Measurements from ENCODE around the gene ABAT. TPM values are rescaled to one million over a fixed set of nuclear protein-coding genes. Genes with fewer than 3 reads are reported as not detected.

Gene ABAT
- total RNA-seq, 1 donor from 2014 or later: 21.4 TPM

DNA sequence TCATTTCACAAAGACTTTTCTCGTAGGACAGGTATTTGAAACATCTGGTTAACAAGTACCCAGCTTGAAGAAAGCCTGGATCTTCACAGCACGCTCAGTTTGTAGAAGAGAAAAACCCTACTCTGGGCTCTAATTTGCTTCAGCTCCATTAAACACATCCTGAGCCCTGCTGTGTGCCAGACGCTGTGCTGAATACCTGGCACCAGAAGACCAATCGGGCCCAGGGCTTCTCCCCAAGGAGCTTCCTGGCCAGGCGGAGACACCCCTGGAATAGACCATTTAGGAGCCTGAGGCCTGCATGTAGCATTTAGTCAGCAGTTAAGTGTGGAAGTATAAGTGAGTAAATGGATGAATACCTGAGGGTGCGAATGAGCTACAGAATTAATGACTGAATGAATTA is 8.9 kb upstream of the ABAT start:
- no peaks in the 10 kb centered on the region for H3K9me3 Mint-ChIP-seq
- TF ChIP-seq, protein P1, sequence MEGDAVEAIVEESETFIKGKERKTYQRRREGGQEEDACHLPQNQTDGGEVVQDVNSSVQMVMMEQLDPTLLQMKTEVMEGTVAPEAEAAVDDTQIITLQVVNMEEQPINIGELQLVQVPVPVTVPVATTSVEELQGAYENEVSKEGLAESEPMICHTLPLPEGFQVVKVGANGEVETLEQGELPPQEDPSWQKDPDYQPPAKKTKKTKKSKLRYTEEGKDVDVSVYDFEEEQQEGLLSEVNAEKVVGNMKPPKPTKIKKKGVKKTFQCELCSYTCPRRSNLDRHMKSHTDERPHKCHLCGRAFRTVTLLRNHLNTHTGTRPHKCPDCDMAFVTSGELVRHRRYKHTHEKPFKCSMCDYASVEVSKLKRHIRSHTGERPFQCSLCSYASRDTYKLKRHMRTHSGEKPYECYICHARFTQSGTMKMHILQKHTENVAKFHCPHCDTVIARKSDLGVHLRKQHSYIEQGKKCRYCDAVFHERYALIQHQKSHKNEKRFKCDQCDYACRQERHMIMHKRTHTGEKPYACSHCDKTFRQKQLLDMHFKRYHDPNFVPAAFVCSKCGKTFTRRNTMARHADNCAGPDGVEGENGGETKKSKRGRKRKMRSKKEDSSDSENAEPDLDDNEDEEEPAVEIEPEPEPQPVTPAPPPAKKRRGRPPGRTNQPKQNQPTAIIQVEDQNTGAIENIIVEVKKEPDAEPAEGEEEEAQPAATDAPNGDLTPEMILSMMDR (IDR thresholded peaks at IDR 0.05; ENCODE audit: unreplicated experiment): no peak
- H3K27me3 Mint-ChIP-seq (ENCODE audit: low read depth): no peaks in the 10 kb centered on the region
- no peaks in the 10 kb centered on the region for H3K4me1 Mint-ChIP-seq
- no peaks in the 10 kb centered on the region for H3K36me3 Mint-ChIP-seq
- no peak overlapping the region for H3K4me3 Mint-ChIP-seq
- H3K27ac Mint-ChIP-seq: no peak overlapping the region
- DNase-seq (ENCODE audit: low spot score in 2 of 2, unreplicated experiment in 2 of 2): no peak

DNA sequence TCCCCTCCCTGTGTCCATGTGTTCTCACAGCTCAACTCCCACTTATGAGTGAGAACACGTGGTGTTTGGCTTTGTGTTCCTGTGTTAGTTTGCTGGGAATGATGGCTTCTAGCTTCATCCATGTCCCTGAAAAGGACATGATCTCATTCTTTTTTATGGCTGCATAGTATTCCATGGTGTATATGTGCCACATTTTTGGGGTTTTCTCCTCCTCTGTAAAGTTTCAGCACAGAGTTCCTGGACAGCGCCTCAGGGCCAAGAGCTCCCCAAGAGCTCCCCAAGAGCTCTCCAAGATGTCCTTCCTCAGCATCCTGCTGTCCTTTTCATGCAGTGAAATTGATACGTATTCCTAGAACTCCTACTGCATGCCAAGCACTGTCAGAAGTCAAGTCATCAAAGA is 6.9 kb upstream of the ABAT start:
- TF ChIP-seq, protein P1 (IDR thresholded peaks at IDR 0.05; ENCODE audit: unreplicated experiment): no peak
- H3K4me1 Mint-ChIP-seq: no peaks in the 10 kb centered on the region
- no peak overlapping the region for H3K4me3 Mint-ChIP-seq
- H3K36me3 Mint-ChIP-seq: no peaks in the 10 kb centered on the region
- no peak for DNase-seq (ENCODE audit: low spot score in 2 of 2, unreplicated experiment in 2 of 2)
- no peaks in the 10 kb centered on the region for H3K27me3 Mint-ChIP-seq (ENCODE audit: low read depth)
- no peak overlapping the region for H3K27ac Mint-ChIP-seq
- no peaks in the 10 kb centered on the region for H3K9me3 Mint-ChIP-seq

DNA sequence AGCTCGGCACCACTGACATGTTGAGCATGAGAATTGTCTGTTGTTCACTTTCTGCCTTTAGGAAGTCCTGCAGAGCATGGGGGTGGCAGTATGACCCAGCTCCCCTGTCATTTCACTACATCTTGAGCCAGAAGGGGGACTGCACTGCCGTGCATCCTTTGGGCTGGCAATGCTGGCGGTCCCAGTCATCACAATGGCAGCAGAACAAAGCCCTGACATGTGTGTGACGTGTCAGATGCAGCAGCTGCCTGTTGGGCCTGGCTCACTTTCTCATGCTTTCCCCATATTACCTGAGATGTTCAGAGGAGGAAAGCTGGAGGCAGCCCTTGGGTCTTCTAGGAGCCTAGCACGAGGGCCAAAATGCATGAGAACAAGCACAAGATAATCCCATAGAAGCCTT is 6.3 kb upstream of the ABAT start:
- Mint-ChIP-seq H3K36me3 (no peaks in the 10 kb centered on the region), H3K4me3 (no peak overlapping the region), H3K27me3 (ENCODE audit: low read depth) (no peaks in the 10 kb centered on the region), H3K27ac (no peak overlapping the region), H3K9me3 (no peaks in the 10 kb centered on the region), H3K4me1 (no peaks in the 10 kb centered on the region)
- DNase-seq (ENCODE audit: low spot score in 2 of 2, unreplicated experiment in 2 of 2): no peak
- TF ChIP-seq, protein P1 (IDR thresholded peaks at IDR 0.05; ENCODE audit: unreplicated experiment): no peak

DNA sequence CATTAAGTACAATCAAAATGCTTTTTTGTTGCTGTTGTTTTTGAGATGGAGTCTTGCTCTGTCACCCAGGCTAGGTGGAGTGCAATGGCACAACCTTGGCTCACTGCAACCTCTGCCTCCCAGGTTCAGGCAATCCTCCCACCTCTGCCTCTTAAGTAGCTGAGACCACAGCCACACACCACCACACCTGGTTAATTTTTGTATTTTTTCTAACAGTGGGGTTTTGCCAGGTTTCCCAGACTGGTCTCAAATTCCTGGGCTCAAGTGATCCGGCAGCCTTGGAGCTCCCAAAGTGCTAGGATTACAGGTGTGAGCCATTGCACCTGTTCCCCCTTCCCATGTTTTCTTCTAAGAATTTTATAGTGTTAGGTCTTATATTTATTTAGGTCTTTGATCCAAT is 4.9 kb upstream of the ABAT start:
- no peak overlapping the region for H3K27ac Mint-ChIP-seq
- no peaks in the 10 kb centered on the region for H3K36me3 Mint-ChIP-seq
- DNase-seq (ENCODE audit: low spot score in 2 of 2, unreplicated experiment in 2 of 2): no peak

DNA sequence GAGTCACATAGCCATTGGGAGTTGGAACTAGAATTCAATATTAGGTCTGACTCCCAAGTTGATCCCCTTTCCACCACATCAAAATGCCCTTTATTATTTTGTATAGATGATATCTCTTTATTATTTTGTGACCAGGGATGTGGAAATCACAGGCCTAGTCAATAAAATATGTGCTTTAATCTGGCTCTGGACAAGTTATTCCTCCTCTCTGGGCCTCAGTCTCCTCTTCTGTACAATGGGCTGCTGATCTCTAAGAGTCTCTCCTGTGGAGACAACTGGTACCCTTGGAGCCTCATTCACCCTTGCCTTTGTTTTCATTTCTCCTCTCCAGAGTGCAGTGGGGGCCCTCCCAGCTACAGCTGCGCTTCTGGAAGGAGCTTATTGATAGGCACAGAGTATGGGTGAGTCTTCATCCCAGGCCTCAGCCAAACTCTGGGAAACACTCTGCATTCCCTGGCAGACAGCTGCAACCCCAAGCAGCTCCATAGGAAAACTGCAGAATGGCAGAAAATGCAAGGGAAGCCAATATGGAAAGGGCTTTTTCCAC is 4.3 kb upstream of the ABAT start:
- DNase-seq (ENCODE audit: low spot score in 2 of 2, unreplicated experiment in 2 of 2): no peak
- Mint-ChIP-seq H3K4me1 (peaks cover 6% of the 10 kb centered on the region), H3K27ac (no peak overlapping the region), H3K27me3 (ENCODE audit: low read depth) (no peaks in the 10 kb centered on the region), H3K9me3 (no peaks in the 10 kb centered on the region), H3K4me3 (no peak overlapping the region), H3K36me3 (no peaks in the 10 kb centered on the region)
- TF ChIP-seq, protein P1 (IDR thresholded peaks at IDR 0.05; ENCODE audit: unreplicated experiment): no peak

More for the DNA sequence above, 4.9 kb upstream of the ABAT start:
- TF ChIP-seq, protein P1 (IDR thresholded peaks at IDR 0.05; ENCODE audit: unreplicated experiment): no peak
- Mint-ChIP-seq H3K9me3 (no peaks in the 10 kb centered on the region), H3K27me3 (ENCODE audit: low read depth) (no peaks in the 10 kb centered on the region), H3K4me3 (no peak overlapping the region), H3K4me1 (peaks cover under 1% of the 10 kb centered on the region)
